GM12891 (cell line): ENCODE measurements around the gene ARMC5.

Experiments
- PAX5 ChIP-seq: IDR thresholded peaks from 2 replicates; pipeline ENCODE4 v1.6.1; 2011; ENCODE audit warnings: low read length, moderate library complexity, mild to moderate bottlenecking; ENCODE audit not compliant: insufficient read depth, severe bottlenecking
- POLR2A ChIP-seq: IDR thresholded peaks from 2 replicates; pipeline ENCODE4 v1.6.1; 2011; ENCODE audit warnings: low read depth, low read length, control low read depth
- POLR2AphosphoS5 ChIP-seq: IDR thresholded peaks from 2 replicates; pipeline ENCODE4 v1.6.1; 2011; ENCODE audit warnings: low read depth, low read length, control low read depth
- POU2F2 ChIP-seq: IDR thresholded peaks from 2 replicates; pipeline ENCODE4 v1.6.1; 2011; ENCODE audit warnings: low read depth, mild to moderate bottlenecking, control low read depth, low read length, moderate library complexity
- SPI1 ChIP-seq: IDR thresholded peaks from 2 replicates; pipeline ENCODE4 v1.6.1; 2011; ENCODE audit warnings: low read depth, low read length, control low read depth
- TAF1 ChIP-seq: IDR thresholded peaks from 2 replicates; pipeline ENCODE4 v1.6.1; 2011; ENCODE audit warnings: low read depth, low read length, control low read depth

DNA sequence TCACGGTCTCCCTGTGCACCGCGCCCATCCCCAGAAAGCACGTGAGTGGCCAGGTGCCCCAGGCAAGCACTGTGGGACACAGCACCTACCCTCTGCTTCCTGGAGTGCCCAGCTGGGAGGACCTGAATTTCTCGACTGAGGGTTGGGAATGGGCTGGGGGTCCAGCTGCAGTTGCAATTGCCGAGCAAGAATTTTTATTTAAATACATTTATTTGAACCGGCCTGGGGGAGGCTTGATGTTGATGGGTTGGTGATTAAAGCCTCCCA lies 29.9 kb downstream of the ARMC5 start:
- TF ChIP-seq POLR2AphosphoS5 (no peak), PAX5 (no peak), POLR2A (no peak), SPI1 (no peak), TAF1 (no peak), POU2F2 (no peak)
